Measurements from ENCODE around the gene LSM14A. TPM values are rescaled to one million over a fixed set of nuclear protein-coding genes. Genes with fewer than 3 reads are reported as not detected.

Gene LSM14A
- 82.1 and 105 TPM in 2 replicates for total RNA-seq

DNA sequence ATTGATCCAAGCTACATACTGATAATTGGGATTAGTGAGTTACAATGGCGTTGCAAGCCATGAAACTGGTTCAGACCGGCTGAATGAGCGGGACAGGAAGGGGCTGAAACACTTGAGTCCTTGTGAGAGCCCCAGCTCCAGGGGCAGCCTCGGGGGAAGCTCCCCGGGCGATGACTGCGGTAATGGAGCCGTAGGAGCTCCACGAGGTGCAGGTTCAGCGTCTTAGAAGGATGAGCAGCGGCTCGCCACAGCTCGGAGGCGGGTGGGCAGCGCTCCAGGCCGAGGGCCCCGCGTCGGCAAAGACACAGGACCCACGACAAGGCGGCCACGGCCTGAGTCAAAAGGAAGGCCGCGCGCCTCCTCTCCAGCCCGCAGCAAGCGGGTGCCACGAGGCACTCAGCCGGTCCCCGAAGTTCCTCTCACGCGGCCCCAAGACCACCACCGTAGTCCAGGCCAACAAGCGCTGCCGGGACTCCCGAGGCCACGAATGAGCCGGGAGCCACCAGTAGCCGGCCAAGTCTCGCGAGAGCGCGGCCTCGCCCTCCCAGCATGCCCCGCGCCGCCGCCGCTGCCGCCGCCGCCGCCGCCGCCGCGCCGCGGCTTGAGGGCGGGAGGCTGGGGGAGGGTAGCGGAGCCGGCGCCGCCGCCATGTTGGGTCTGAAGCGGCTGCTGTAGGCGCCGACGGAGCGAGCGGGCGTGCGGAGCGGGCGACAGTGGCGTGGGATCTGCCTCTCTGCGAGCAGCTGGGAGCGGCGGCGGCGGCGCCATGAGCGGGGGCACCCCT lies at the start of gene LSM14A:
Gene LSM14A (plus strand): TSS at position 628 of the 784 bp plus-strand sequence. CDS start 139 bp downstream, at position 767.

DNA sequence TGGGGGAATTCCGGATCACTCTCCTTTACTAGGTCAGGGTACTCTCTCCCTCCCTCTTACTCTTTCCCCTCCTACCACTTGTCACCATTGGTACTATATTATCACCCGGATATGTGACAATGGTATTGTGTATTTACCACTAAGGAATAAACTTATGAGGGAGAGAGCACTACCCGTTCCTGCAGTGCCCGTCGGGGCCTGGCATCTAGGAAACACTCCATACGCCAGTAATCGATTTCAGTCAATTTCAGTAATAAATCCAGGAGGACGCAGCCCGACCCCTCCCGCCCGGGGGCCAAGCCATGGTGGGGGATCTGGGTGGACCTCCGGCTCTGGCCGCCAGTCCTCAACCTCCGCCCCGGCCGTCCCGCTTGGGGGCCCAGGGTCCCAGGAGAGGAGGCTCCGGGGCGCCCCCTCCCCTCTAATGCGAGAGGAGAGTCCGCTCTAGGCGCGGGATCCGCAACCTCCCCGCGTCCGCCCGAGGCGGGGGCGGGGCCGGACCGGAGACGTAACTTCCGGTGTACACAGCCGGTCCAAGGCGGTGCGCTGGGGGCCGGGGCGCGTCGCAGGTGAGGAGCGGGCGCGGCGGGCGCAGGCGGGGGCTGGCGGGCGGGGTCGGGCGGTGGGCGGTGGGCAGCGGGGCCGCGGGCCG lies 81.9 kb downstream of the LSM14A start, which contains the start of gene GARRE1:
Gene GARRE1 (plus strand): TSS at position 509 of the 652 bp plus-strand sequence. CDS start 45,920 bp downstream, outside the sequence.

Other genes starting within 250 kb of the LSM14A start
- 16.8 and 25.5 TPM in 2 replicates for gene GARRE1, start 82.0 kb downstream of the LSM14A start, total RNA-seq
- 246 and 260 TPM in 2 replicates for gene GPI, start 192.7 kb downstream of the LSM14A start, total RNA-seq
- gene PDCD2L, start 231.9 kb downstream of the LSM14A start, total RNA-seq, result 19.4 and 31.9 TPM in 2 replicates

Data from mesangial cell (primary cell).